ENCODE measurements around the gene SLC25A46. TPM values are rescaled to one million over a fixed set of nuclear protein-coding genes. Genes with fewer than 3 reads are reported as not detected.

The SLC25A46 gene
- total RNA-seq, 4 donors from 2014 or later: 64.6 to 74.8 (median 66.4) TPM

- no peak for TF ChIP-seq CTCF (IDR thresholded peaks at IDR 0.05; ENCODE audit: low read depth)
Measured at GRCh38 chr5:110803467-110804326, 64.9 kb downstream of the SLC25A46 start.

DNA sequence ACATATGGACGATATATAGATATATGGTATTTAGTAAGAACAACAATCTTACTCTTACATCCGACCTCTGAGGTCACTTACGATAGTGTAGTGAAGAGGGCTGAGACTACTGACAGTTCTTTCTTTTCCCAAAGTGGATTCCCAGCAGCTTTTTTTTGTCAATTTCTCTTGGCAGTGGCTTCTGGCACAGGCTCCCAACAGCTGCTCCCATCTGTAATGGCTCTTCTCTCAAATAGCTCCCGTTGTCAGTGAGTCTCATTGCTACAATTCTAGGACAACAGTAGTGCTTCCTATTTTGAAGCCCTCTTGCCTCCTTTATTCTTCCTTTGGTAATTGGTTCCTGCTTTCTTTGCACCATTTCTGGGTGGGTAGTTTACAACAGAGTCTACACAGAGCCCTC, 68.4 kb downstream of the SLC25A46 start:
- TF ChIP-seq CTCF (IDR thresholded peaks at IDR 0.05; ENCODE audit: low read depth): no peak

DNA sequence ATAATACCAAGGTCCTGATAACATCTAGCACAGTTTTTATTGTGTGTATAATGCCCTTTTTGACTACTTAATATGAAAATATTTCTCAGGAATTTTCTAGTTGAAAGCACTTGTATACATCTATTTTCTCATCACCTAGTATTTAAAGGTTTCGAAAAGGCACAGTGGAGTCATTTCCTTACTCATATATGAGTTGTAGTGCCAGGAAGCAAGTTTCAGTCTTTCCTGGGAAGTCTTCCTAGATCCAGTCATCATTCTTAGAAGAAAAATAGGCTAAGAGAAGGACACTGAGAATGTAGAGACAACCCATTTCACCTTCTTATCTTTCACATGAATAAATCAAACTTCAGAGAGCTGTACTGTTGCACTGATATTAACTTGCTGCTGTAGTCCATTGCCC, 70.2 kb downstream of the SLC25A46 start:
- no peak for TF ChIP-seq CTCF (IDR thresholded peaks at IDR 0.05; ENCODE audit: low read depth)

Other genes with a start within 250 kb of the SLC25A46 start
- gene TMEM232, start 12.3 kb upstream of the SLC25A46 start, total RNA-seq: 1 to 10 TPM; 2.3 to 4.2 (median 3.5) TPM